Esophagus squamous epithelium (tissue), 4 donors: Measurements from ENCODE around the gene NFIB.

ENCODE experiments used
- POLR2A ChIP-seq, 4 donors: fragments of 450-650 bp; IDR thresholded peaks; one replicate each; pipeline ENCODE4 v1.6.1; 2017; ENCODE audit warnings: antibody characterized with exemption in 4 of 4, mild to moderate bottlenecking in 4 of 4, moderate library complexity in 3 of 4
- TF ChIP-seq, protein P1 (sequence below), 6 experiments: fragments of 450-650 bp in 4 of 6; fragments of 200-600 bp in 2 of 6; sonication (generic) in 2 of 6; IDR thresholded peaks; one replicate each; pipeline ENCODE4 v1.5.1; 2016 to 2019; ENCODE audit warnings: antibody characterized with exemption in 6 of 6, mild to moderate bottlenecking in 4 of 6, moderate library complexity in 4 of 6

GRCh38 chr9:14189578-14189977, 124.4 kb downstream of the NFIB start:
- TF ChIP-seq, protein P1, sequence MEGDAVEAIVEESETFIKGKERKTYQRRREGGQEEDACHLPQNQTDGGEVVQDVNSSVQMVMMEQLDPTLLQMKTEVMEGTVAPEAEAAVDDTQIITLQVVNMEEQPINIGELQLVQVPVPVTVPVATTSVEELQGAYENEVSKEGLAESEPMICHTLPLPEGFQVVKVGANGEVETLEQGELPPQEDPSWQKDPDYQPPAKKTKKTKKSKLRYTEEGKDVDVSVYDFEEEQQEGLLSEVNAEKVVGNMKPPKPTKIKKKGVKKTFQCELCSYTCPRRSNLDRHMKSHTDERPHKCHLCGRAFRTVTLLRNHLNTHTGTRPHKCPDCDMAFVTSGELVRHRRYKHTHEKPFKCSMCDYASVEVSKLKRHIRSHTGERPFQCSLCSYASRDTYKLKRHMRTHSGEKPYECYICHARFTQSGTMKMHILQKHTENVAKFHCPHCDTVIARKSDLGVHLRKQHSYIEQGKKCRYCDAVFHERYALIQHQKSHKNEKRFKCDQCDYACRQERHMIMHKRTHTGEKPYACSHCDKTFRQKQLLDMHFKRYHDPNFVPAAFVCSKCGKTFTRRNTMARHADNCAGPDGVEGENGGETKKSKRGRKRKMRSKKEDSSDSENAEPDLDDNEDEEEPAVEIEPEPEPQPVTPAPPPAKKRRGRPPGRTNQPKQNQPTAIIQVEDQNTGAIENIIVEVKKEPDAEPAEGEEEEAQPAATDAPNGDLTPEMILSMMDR (IDR thresholded peaks at IDR 0.05), result no peak
- no peak for TF ChIP-seq POLR2A (IDR thresholded peaks at IDR 0.05)
